Epithelial cell of esophagus (primary cell): Measurements from ENCODE around the gene CTSW.

Experiments used
- DNase-seq: peaks from one replicate; pipeline ENCODE4 v3.0.0; 2010; ENCODE audit warnings: low read depth
- H3K4me3 ChIP-seq: 2 replicates; pipeline ENCODE4 v1.5.1; 2011; ENCODE audit warnings: mild to moderate bottlenecking, low read length, control low read depth
- TF ChIP-seq, protein P1 (sequence below): IDR thresholded peaks from 2 replicates; pipeline ENCODE4 v1.5.1; 2011; ENCODE audit warnings: low read depth, mild to moderate bottlenecking, low read length, control low read depth, inconsistent platforms; ENCODE audit not compliant: insufficient read depth; ENCODE audit errors: missing control alignments

Gene CTSW

GRCh38 chr11:65864706-65865471, 14.7 kb upstream of the CTSW start:
- H3K4me3 ChIP-seq, result no peak overlapping the region

DNA sequence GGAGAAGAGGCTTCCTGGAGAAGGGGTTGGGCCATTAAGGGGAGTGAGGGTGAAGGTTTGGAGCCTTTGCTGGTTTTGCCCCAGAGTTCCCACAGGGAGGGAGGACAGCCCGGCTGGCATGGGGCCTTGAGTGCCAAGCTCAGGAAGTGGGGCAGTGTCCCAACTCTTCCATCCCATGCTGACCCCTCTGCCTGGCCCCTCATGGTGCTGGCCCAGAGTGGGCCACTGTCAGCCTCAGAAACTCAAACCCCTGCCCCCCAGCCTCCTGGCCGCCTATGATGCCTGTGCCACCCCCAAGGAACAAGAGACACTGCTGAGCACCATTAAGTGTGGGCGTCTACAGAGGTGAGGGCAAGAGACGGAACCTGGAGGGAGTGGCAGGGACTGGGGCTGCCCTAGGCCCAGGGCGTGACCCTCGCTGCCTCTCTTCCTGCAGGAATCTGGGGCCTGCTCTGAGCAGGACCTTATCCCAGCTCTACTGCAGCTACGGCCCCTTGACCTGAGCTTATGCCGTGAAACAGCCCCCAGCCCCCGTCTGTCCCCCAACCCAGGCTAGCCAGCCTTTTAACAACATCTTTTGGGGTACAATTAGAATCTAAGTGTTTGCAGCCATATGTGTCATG, 14.0 kb upstream of the CTSW start:
- H3K4me3 ChIP-seq, result no peak overlapping the region

More at GRCh38 chr11:65864706-65865471, 14.7 kb upstream of the CTSW start:
- DNase-seq, result no peak
- TF ChIP-seq, protein P1, sequence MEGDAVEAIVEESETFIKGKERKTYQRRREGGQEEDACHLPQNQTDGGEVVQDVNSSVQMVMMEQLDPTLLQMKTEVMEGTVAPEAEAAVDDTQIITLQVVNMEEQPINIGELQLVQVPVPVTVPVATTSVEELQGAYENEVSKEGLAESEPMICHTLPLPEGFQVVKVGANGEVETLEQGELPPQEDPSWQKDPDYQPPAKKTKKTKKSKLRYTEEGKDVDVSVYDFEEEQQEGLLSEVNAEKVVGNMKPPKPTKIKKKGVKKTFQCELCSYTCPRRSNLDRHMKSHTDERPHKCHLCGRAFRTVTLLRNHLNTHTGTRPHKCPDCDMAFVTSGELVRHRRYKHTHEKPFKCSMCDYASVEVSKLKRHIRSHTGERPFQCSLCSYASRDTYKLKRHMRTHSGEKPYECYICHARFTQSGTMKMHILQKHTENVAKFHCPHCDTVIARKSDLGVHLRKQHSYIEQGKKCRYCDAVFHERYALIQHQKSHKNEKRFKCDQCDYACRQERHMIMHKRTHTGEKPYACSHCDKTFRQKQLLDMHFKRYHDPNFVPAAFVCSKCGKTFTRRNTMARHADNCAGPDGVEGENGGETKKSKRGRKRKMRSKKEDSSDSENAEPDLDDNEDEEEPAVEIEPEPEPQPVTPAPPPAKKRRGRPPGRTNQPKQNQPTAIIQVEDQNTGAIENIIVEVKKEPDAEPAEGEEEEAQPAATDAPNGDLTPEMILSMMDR, result no peak

DNA sequence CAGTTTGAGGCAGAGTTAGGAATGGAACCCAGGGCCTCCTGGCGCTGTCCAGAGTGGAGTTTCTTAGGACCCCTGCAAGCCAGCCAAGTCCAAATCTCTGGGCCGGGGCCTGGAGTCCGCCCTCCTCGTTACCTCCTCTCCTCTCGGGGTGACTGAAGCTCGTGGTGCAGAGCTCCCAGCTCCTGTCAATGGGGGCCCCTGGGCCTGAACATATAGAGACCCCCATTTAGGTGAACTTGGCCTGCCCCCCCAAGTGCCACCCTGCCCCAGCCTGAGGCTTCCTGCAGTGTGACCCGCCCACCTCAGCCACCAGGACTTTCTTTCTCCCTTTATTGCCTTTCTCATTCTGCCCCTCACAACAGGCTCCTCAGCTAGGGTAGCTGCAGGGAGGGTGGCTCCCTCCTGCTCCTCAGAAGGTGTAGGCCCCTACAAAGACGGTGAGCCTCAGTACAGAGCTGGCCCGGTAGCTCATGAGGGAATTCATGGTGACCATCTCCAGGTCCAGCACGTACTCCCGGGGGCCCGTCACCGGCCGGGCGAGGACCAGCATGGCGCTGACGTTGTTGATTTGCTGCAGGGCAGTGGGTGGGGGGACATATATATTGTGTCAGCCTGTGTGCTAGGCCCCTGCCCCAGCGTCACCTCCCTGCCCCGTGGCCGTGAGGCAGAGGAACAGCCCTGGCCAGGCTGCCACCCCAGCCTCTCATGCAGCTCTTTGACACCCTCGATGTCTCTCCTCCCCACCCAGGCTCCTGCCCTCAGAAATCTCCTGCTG, 12.9 kb upstream of the CTSW start:
- TF ChIP-seq, protein P1, result no peak
- DNase-seq, result no peak
- H3K4me3 ChIP-seq, result no peak overlapping the region

More for the DNA sequence above, 14.0 kb upstream of the CTSW start:
- no peak for DNase-seq
- TF ChIP-seq, protein P1, result no peak

DNA sequence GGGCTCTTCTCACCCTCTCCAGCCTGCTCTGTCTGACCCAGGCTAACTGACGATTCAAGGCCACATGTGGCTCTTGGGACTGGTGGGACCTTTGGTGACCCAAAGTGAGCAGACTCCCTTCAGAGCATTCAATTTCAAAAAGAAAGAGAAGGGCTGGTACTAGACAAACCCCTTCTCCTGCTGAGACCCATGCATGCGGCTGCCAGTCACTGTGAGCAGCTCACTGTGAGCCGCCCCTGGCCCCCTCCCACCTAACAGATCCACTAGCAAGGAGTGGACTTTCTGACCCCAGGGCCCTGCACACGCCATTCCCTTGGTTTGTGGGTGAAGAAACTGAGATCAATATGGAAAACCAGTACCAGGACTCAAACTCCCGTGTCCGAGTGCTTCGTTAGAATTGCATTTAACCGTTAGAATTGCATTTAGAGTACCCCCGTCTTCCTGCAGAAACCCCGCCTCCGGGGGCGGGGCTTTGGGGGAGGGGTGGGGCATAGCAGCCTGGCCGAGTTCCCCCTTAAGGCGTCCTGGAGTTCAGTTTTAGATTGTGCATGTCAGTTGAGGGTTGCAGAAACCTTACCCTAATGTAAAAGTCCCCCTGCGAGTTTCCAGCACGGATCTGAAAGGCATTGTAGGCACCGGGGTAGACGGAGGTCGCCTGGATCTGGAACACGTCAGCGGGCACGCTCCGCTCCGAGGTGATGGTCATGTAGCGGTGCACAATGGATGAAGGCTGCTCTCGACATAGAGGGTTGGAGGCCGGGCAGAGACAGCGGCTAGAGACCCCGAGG, 12.2 kb upstream of the CTSW start:
- H3K4me3 ChIP-seq, result no peak overlapping the region
- TF ChIP-seq, protein P1, result no peak
- no peak for DNase-seq

- TF ChIP-seq, protein P1, result no peak
- H3K4me3 ChIP-seq, result no peak overlapping the region
- no peak for DNase-seq
Measured at GRCh38 chr11:65868076-65868667, 11.5 kb upstream of the CTSW start.

- no peak for DNase-seq
- TF ChIP-seq, protein P1, result no peak
Measured at GRCh38 chr11:65868907-65869306, 10.7 kb upstream of the CTSW start.

More at GRCh38 chr11:65868907-65869306, 10.7 kb upstream of the CTSW start:
- H3K4me3 ChIP-seq, result no peak overlapping the region
